ENCODE data around the gene PHLPP2. TPM values are rescaled to one million over a fixed set of nuclear protein-coding genes. Genes with fewer than 3 reads are reported as not detected.

PHLPP2 gene
- total RNA-seq, 2 donors from 2014 or later, result 5.0 to 21.2 TPM

DNA sequence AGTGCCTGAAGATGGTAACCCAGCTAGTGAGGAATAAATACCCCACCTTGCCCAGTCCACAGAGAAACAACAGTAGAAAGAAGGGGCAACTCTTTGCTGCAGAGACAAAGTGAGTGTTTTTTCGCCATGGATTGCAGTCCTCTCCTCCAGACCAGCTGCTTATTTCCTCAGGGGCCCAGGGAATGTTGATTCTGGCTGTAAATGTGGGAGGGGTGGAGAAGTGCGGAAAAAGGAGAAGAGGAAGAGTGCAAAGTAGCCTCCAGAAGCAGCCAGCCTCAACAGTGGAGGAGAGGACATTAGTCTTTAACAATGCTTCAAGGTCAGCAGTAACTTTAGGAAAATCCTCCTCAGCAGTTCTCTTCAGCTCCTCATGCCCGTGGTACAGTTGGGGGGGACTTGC, 8.1 kb upstream of the PHLPP2 start:
- intact Hi-C loops (cut with DNase I), result no loop called here
- no peak for DNase-seq (ENCODE audit: low spot score)
- H3K36me3 ChIP-seq, result peaks cover 9 to 13% of the 10 kb centered on the region in 2 donors
- H3K9me3 ChIP-seq, result no peaks in the 10 kb centered on the region
- no peak overlapping the region for H3K4me3 ChIP-seq
- TF ChIP-seq, protein P1, sequence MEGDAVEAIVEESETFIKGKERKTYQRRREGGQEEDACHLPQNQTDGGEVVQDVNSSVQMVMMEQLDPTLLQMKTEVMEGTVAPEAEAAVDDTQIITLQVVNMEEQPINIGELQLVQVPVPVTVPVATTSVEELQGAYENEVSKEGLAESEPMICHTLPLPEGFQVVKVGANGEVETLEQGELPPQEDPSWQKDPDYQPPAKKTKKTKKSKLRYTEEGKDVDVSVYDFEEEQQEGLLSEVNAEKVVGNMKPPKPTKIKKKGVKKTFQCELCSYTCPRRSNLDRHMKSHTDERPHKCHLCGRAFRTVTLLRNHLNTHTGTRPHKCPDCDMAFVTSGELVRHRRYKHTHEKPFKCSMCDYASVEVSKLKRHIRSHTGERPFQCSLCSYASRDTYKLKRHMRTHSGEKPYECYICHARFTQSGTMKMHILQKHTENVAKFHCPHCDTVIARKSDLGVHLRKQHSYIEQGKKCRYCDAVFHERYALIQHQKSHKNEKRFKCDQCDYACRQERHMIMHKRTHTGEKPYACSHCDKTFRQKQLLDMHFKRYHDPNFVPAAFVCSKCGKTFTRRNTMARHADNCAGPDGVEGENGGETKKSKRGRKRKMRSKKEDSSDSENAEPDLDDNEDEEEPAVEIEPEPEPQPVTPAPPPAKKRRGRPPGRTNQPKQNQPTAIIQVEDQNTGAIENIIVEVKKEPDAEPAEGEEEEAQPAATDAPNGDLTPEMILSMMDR (IDR thresholded peaks at IDR 0.05), result no peak
- TF ChIP-seq POLR2AphosphoS5 (IDR thresholded peaks at IDR 0.05), result no peak
- no peak for TF ChIP-seq POLR2A (IDR thresholded peaks at IDR 0.05)
- 72% methylated on average over 3 of the region's 3 CpGs for WGBS
- H3K4me1 ChIP-seq (replicated peaks), result no peaks in the 10 kb centered on the region
- H3K27ac ChIP-seq, result no peak overlapping the region
- no peaks in the 10 kb centered on the region for H3K27me3 ChIP-seq (replicated peaks; ENCODE audit: insufficient read depth)

- no peaks in the 10 kb centered on the region for H3K9me3 ChIP-seq
- TF ChIP-seq, protein P1 (IDR thresholded peaks at IDR 0.05), result no peak
- TF ChIP-seq POLR2A (IDR thresholded peaks at IDR 0.05), result no peak
- TF ChIP-seq POLR2AphosphoS5 (IDR thresholded peaks at IDR 0.05), result no peak
- 84% methylated on average over 8 of the region's 8 CpGs for WGBS
- peaks cover 5 to 6% of the 10 kb centered on the region in 2 donors for H3K36me3 ChIP-seq
- intact Hi-C loops (cut with DNase I), result no loop called here
- no peak for DNase-seq (ENCODE audit: low spot score)
- no peak overlapping the region for H3K27ac ChIP-seq
- H3K4me3 ChIP-seq, result no peak overlapping the region
- no peaks in the 10 kb centered on the region for H3K27me3 ChIP-seq (replicated peaks; ENCODE audit: insufficient read depth)
- H3K4me1 ChIP-seq (replicated peaks), result no peaks in the 10 kb centered on the region
These were observed 3.2 kb upstream of the PHLPP2 start for GRCh38 chr16:71727551-71728324.

DNA sequence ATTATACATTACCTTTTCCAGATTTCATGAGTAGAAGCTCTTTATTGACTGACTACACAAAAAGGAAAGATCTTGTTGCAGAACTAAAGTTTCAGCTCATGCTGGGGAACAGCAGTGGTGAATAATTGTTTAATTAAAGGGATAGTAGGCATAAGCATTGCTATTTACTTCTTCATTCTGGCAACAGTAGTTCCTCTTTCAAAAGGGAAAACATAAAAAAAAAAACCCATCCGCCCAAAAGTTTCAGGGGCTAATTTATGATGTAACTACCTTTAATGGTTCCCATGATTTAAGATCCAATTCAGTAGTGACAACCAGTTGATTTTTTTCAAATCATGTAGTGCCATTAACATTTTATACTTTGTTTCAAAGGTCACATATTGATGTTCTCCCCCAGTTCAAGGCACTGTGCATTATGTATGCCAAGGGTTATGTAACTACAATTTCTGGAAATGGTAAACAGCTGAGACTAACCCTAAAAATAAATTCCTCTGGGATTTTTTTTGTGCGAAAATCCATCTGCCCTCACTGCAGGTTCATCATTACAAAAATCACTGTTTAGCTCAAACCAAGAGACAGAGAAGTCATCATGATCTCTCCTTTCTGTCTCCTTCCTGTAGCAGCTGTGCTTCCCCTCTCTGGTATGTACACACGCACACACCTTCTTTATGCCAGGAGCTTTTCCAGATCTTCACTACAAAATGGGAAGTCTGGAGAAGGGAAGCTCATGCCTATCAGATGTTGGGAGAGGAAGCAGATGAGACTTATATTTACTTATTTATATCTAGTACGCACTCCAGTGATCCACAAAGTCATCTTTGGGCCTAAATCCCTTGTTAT, 2.2 kb upstream of the PHLPP2 start:
- no peaks in the 10 kb centered on the region for H3K9me3 ChIP-seq
- no peaks in the 10 kb centered on the region for H3K36me3 ChIP-seq
- H3K27me3 ChIP-seq (replicated peaks; ENCODE audit: insufficient read depth), result no peaks in the 10 kb centered on the region
- DNase-seq (ENCODE audit: low spot score), result no peak
- H3K4me1 ChIP-seq (replicated peaks), result no peaks in the 10 kb centered on the region
- H3K4me3 ChIP-seq, result no peak overlapping the region
- TF ChIP-seq, protein P1 (IDR thresholded peaks at IDR 0.05), result no peak
- TF ChIP-seq POLR2AphosphoS5 (IDR thresholded peaks at IDR 0.05) (no peak), POLR2A (IDR thresholded peaks at IDR 0.05) (no peak)
- no peak overlapping the region for H3K27ac ChIP-seq
- WGBS, result 71% methylated on average over 4 of the region's 4 CpGs
- intact Hi-C loops (cut with DNase I), result no loop called here

DNA sequence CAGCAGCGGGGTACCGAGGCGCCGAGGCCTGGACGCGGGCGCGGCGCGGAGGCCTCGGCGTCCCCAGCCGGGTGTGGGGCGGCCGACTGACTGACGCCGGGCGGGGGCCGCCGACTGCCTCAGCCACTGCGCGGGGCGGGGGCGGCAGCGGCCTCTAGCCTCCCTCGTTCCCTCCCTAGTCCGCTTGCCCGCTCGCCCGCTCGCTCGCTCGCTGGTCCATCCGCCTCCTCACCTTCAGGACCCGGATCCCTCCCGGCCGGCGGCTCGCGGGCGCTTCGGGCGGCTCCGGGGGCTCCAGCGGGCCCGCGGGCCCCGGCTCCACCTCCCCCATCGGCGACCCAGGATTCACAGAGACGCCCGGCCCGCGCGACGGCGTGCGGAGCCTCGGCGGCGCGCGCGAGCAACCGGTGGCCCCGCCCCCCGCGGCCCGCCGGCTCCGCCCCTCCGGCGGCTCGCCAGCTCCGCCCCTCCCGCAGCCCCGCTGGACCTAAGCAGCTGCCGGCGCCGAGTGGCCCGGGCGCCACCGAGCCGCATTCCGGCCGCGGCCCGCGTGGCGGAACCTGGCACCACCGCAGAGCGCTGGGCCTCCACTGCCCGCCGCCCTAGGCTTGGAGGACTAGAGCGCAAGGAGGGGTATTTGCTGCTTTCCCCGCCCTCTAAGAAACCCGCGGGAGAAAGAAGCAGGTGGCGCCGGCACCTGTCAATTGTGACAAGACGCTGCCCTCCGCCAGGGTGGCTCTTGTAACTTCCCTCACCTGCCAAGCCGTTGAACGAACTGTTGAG, 773 bp downstream of the PHLPP2 start:
- Histone ChIP-seq H3K27ac (peak overlapping the region; percentile 83 to 88), H3K27me3 (replicated peaks; ENCODE audit: insufficient read depth) (no peaks in the 10 kb centered on the region), H3K36me3 (no peaks in the 10 kb centered on the region), H3K4me1 (replicated peaks) (no peaks in the 10 kb centered on the region), H3K9me3 (no peaks in the 10 kb centered on the region), H3K4me3 (peak overlapping the region; percentile 71 to 86)
- 0% methylated on average over 30 of the region's 104 CpGs for WGBS
- no peak for TF ChIP-seq POLR2A (IDR thresholded peaks at IDR 0.05)
- TF ChIP-seq, protein P1 (IDR thresholded peaks at IDR 0.05), result peak in 2 of 4 experiments; percentile 11 to 31
- intact Hi-C loops (cut with DNase I), result loop anchor here (5.0 kb wide), 2 partner anchors 84 to 159 kb away; partner anchors contain the start of genes AP1G1 and ZNF821
- DNase-seq (ENCODE audit: low spot score), result peak; percentile 70
